HepG2 (cell line): Measurements from ENCODE around the gene ZBTB32. TPM values are rescaled to one million over a fixed set of nuclear protein-coding genes. Genes with fewer than 3 reads are reported as not detected.

Source experiments
- BCLAF1 ChIP-seq: fragments of 450-650 bp; IDR thresholded peaks from 2 replicates; pipeline ENCODE4 v1.6.1; 2017; ENCODE audit warnings: mild to moderate bottlenecking
- CEBPB ChIP-seq: IDR thresholded peaks from 2 replicates; pipeline ENCODE4 v1.6.1; 2011; ENCODE audit warnings: low read depth, low read length, improper control_type of control experiment, borderline replicate concordance
- FOXO1 ChIP-seq: sonication (generic); formaldehyde crosslinking; IDR thresholded peaks from 2 replicates; pipeline ENCODE4 v1.4.0; 2020; ENCODE audit warnings: missing genetic modification reagents
- FOXP1 ChIP-seq, 2 experiments: fragments of 450-650 bp in 1 of 2; IDR thresholded peaks; 2 replicates each; pipeline ENCODE4 v1.6.1; 2017 to 2018; ENCODE audit warnings: antibody characterized with exemption in 1 of 2
- PAXIP1 ChIP-seq: sonication (generic); formaldehyde crosslinking; conservative IDR thresholded peaks from 2 replicates; pipeline ENCODE4 v1.4.0; 2020; ENCODE audit warnings: mild to moderate bottlenecking, missing genetic modification reagents, moderate library complexity
- SAP130 ChIP-seq: IDR thresholded peaks from 2 replicates; pipeline ENCODE4 v1.6.1; 2016; ENCODE audit warnings: low read depth
- TEAD3 ChIP-seq: optimal IDR thresholded peaks from 2 replicates; pipeline ENCODE3; 2016; ENCODE audit warnings: borderline replicate concordance
- TMF1 ChIP-seq: sonication (generic); formaldehyde crosslinking; IDR thresholded peaks from 2 replicates; pipeline ENCODE4 v1.8.1; 2022; ENCODE audit warnings: low read depth, missing genetic modification reagents
- ZBTB20 ChIP-seq: sonication (generic); formaldehyde crosslinking; IDR thresholded peaks from 2 replicates; pipeline ENCODE4 v1.8.1; 2023; ENCODE audit warnings: missing genetic modification reagents, low read depth, mild to moderate bottlenecking, borderline replicate concordance
- ZNF331 ChIP-seq: sonication (generic); formaldehyde crosslinking; IDR thresholded peaks from 2 replicates; pipeline ENCODE4 v1.4.0; 2020; ENCODE audit warnings: missing genetic modification reagents
- ZNF557 ChIP-seq: sonication (generic); formaldehyde crosslinking; IDR thresholded peaks from 2 replicates; pipeline ENCODE4 v1.4.0; 2020; ENCODE audit warnings: missing genetic modification reagents
- ZZZ3 ChIP-seq: sonication (generic); formaldehyde crosslinking; IDR thresholded peaks from 2 replicates; pipeline ENCODE4 v1.4.0; 2020; ENCODE audit warnings: missing genetic modification reagents, mild to moderate bottlenecking, borderline replicate concordance
- polyA plus RNA-seq, 8 experiments: library from polyadenylated mRNA; depleted of rRNA in 3 of 8; stranded (reverse) in 7 of 8; unstranded in 1 of 8; fragments of >200 nt; fragmentation: Illumina TruSeq in 4 of 8; extraction: Trizol in 4 of 8; gene quantifications; 2 replicates each; pipeline versions ENCODE4 v1.2.1 to v1.2.3, GENCODE V29; 2011 to 2016; ENCODE audit warnings: low read depth in 4 of 8, missing spikeins in 1 of 8, mixed read lengths in 1 of 8; ENCODE audit not compliant: insufficient read depth in 1 of 8
- total RNA-seq, 5 experiments: library from RNA; depleted of rRNA; stranded (reverse); fragments of >200 nt; fragmentation: Illumina TruSeq; extraction: Trizol; gene quantifications; 2 replicates each; pipeline ENCODE4 v1.2.3, GENCODE V29; 2016; ENCODE audit warnings: low read depth in 1 of 5

Gene ZBTB32
- total and polyA plus RNA-seq, 2 of the 13 experiments (the other 11 are each of a cell fraction or from before 2014, with no cell fraction given), result not detected

- TF ChIP-seq ZNF331 (0 out of 2 replicates have a peak, but pooled peaks have one; percentile 37), ZBTB20 (CRISPR knock-in tag) (no peak), ZNF557 (CRISPR knock-in tag) (no peak), FOXO1 (no peak), PAXIP1 (no peak; the same call in 1 of the 2 replicates), SAP130 (CRISPR knock-in tag) (peak; percentile 55), CEBPB (peak; percentile 95), TEAD3 (CRISPR knock-in tag) (peak; percentile 45), ZZZ3 (CRISPR knock-in tag) (no peak), TMF1 (CRISPR knock-in tag) (no peak), BCLAF1 (no peak), FOXP1 (IDR thresholded peaks at IDR 0.05) (no peak), FOXP1 (CRISPR knock-in tag; IDR thresholded peaks at IDR 0.05) (peak; percentile 39)
Observed at GRCh38 chr19:35671818-35672217, 32.5 kb upstream of the ZBTB32 start (continued).
